Upper lobe of right lung (tissue), 1 donor: Measurements from ENCODE around the gene RELCH. TPM values are rescaled to one million over a fixed set of nuclear protein-coding genes. Genes with fewer than 3 reads are reported as not detected.

Source experiments
- ATAC-seq: fragments of 200-7000 bp; cut with Tn5 transposase; one replicate; pipeline ENCODE4 v1.9.1; 2020; ENCODE audit warnings: mild to moderate bottlenecking, moderate library complexity
- DNase-seq: peaks from one replicate; pipeline ENCODE4 v3.0.0-alpha.2; 2020
- H3K27ac ChIP-seq: fragments of 200-600 bp; one replicate; pipeline ENCODE4 v1.8.0; 2022
- H3K27me3 ChIP-seq: fragments of 200-600 bp; one replicate; pipeline ENCODE4 v1.8.0; 2022; ENCODE audit warnings: mild to moderate bottlenecking
- H3K36me3 ChIP-seq: fragments of 200-600 bp; one replicate; pipeline ENCODE4 v1.8.0; 2022
- H3K4me1 ChIP-seq: fragments of 200-600 bp; one replicate; pipeline ENCODE4 v1.8.0; 2022
- H3K4me3 ChIP-seq: fragments of 200-600 bp; one replicate; pipeline ENCODE4 v1.8.0; 2022; ENCODE audit warnings: mild to moderate bottlenecking
- H3K9me3 ChIP-seq: fragments of 200-600 bp; one replicate; pipeline ENCODE4 v1.8.0; 2022
- intact Hi-C: fragments of 100-400 bp; cut with DNase I; formaldehyde crosslinking; loops from one replicate; pipeline ENCODE4 v1.11.0; 2022
- total RNA-seq: library from RNA; stranded (reverse); fragmentation: NEBNext Ultra II Directional; extraction: Animal tissue kit (Norgen Biotek cat#: 25700); gene quantifications from one replicate; pipeline ENCODE4 v1.2.1, GENCODE V29; 2021
- TF ChIP-seq, protein P1 (sequence below): fragments of 200-600 bp; IDR thresholded peaks from one replicate; pipeline ENCODE4 v1.8.0; 2022; ENCODE audit warnings: antibody characterized with exemption
- donor health status: DM: no; HTN: yes; CAD: no; lungs with severe emphysema.

Gene RELCH
- total RNA-seq, 1 donor from 2014 or later = 30.0 TPM

DNA sequence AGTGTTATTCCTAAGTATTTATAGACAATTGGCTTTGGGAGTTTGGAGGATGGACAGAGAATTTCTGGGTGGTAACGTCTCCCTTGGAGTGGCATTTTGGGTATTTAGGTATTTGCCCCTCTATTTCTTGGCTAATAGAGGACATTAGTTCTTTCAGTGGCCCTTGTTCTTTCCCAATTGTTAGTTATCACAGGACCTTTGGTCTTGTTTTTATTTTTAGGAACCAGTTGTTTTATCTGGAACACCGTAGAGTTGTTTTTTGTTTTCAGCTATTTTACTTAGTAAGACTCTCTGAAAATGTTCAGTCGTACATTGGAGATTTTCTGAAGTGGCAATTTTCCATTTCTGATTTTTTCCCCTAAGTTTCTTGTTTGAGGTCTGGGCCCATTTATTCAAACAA is 97.6 kb downstream of the RELCH start:
- intact Hi-C loops = no loop called here
- H3K36me3 ChIP-seq = peaks cover 36% of the 10 kb centered on the region

DNA sequence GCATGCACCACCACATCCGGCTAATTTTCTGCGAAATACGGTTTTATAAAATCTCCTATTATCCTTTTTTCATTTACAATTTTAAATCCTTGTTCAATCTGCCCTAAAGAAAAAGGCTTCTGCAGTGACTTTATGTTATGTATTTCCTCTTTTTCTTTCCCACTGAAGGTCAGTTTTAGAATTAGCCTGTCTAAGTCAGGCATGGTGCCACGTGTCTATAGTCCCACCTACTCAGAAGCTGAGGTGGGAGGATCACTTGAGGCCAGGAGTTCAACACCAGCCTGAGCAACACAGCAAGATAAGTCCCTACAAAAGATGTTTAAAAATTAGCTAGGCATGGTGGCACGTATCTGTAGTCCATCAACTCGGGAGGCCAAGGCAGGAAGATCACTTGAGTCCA is 98.2 kb downstream of the RELCH start:
- no peak for DNase-seq
- no peak for ATAC-seq
- H3K27ac ChIP-seq = no peak overlapping the region
- TF ChIP-seq, protein P1, sequence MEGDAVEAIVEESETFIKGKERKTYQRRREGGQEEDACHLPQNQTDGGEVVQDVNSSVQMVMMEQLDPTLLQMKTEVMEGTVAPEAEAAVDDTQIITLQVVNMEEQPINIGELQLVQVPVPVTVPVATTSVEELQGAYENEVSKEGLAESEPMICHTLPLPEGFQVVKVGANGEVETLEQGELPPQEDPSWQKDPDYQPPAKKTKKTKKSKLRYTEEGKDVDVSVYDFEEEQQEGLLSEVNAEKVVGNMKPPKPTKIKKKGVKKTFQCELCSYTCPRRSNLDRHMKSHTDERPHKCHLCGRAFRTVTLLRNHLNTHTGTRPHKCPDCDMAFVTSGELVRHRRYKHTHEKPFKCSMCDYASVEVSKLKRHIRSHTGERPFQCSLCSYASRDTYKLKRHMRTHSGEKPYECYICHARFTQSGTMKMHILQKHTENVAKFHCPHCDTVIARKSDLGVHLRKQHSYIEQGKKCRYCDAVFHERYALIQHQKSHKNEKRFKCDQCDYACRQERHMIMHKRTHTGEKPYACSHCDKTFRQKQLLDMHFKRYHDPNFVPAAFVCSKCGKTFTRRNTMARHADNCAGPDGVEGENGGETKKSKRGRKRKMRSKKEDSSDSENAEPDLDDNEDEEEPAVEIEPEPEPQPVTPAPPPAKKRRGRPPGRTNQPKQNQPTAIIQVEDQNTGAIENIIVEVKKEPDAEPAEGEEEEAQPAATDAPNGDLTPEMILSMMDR = no peak
- intact Hi-C loops = no loop called here
- no peak overlapping the region for H3K4me3 ChIP-seq
- no peaks in the 10 kb centered on the region for H3K27me3 ChIP-seq
- H3K4me1 ChIP-seq = no peaks in the 10 kb centered on the region
- peaks cover 32% of the 10 kb centered on the region for H3K36me3 ChIP-seq
- H3K9me3 ChIP-seq = no peaks in the 10 kb centered on the region

More for the DNA sequence above, 97.6 kb downstream of the RELCH start:
- no peak overlapping the region for H3K27ac ChIP-seq
- no peak overlapping the region for H3K4me3 ChIP-seq
- ATAC-seq = no peak
- no peak for DNase-seq
- H3K9me3 ChIP-seq = no peaks in the 10 kb centered on the region
- no peaks in the 10 kb centered on the region for H3K4me1 ChIP-seq
- no peaks in the 10 kb centered on the region for H3K27me3 ChIP-seq
- TF ChIP-seq, protein P1 = no peak

DNA sequence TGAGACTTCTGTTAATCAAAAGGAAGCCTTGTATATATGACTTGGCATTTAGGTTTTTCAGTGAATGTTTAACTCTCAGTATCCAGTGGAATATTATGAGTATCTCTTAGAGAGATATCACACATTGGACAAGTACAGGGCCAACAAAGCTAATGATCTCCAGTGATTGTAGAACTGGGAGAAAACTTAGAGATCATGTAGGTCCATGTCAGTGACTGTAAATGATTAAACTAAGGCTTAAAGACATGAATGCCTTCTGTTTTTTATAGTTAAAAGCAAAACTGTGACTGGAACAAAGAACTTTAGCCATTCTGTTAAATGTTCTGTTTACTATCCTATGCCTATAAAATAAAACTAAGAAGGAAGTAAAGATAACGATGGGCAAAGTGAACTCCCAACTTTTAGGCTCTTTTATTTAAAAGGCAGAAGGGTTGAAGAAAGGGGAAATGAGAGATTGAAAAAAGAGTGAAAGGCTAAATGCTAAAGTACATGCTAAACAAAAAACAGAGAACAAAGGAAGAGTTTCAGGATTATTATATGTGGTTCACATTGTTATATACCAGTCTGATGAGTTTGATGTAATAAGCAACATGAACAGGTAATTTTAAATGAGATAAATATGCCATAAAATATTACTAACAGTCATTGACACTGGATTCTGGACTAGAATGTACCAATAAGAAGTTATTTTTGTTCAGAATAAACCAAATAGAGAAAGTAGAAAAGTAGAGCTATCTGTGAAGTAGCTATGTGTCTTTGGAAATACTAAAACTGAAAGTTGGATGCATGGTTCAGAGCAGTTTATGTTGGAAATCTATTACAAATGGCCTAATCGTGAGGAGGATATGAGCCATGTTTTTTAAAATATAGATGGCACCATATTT is 101.0 kb downstream of the RELCH start:
- DNase-seq (no peak), ATAC-seq (no peak)
- H3K27ac ChIP-seq = no peak overlapping the region
- H3K36me3 ChIP-seq = peaks cover 28% of the 10 kb centered on the region
- TF ChIP-seq, protein P1 = no peak
- no peak overlapping the region for H3K4me3 ChIP-seq
- intact Hi-C loops = no loop called here
- H3K27me3 ChIP-seq = no peaks in the 10 kb centered on the region
- no peaks in the 10 kb centered on the region for H3K9me3 ChIP-seq
- no peaks in the 10 kb centered on the region for H3K4me1 ChIP-seq

DNA sequence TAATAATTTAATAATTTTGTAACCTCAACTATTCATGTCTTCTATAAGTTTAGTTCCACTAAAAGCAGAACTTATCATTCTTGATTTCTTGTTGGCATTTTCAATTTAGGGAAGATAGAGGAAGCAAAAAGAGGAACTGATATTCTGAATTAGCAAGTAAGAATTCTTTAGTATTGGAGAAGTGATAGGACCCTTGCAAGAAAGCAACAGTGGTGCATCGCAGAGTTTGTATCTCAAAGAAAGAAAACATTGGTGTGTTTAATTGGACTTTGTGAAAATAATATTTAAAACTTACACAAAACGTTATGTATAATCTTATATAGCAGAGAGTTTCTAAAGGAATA is 101.6 kb downstream of the RELCH start:
- H3K4me1 ChIP-seq = no peaks in the 10 kb centered on the region
- TF ChIP-seq, protein P1 = no peak
- H3K9me3 ChIP-seq = no peaks in the 10 kb centered on the region
- DNase-seq (no peak), ATAC-seq (peak; percentile 55)
- no peaks in the 10 kb centered on the region for H3K27me3 ChIP-seq
- no peak overlapping the region for H3K27ac ChIP-seq
- intact Hi-C loops = no loop called here
- no peak overlapping the region for H3K4me3 ChIP-seq
- peaks cover 31% of the 10 kb centered on the region for H3K36me3 ChIP-seq

DNA sequence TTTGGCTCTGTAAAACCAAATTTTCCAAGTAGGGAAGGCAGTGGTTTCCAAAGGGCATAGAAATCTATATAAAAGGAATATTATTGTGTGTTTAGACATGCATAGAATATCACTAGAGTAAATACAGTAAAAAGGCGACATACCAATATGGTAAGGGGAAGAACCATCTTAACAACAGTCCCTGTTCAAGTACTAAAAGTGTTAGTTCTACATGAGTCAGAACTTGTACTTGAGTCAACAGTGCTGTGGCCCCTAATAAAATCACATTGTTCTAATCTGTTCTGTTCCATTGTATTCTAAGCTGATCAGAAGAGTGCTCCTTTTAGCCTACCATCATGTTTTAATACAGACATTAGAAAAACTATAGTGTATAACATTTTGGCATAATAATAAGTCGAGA is 102.0 kb downstream of the RELCH start:
- Histone ChIP-seq H3K4me3 (no peak overlapping the region), H3K27ac (no peak overlapping the region), H3K9me3 (no peaks in the 10 kb centered on the region), H3K27me3 (no peaks in the 10 kb centered on the region), H3K36me3 (peaks cover 33% of the 10 kb centered on the region), H3K4me1 (no peaks in the 10 kb centered on the region)
- TF ChIP-seq, protein P1 = no peak
- DNase-seq (no peak), ATAC-seq (no peak)
- intact Hi-C loops = no loop called here
